ENCODE results near the gene TCERG1L.

Gene TCERG1L

DNA sequence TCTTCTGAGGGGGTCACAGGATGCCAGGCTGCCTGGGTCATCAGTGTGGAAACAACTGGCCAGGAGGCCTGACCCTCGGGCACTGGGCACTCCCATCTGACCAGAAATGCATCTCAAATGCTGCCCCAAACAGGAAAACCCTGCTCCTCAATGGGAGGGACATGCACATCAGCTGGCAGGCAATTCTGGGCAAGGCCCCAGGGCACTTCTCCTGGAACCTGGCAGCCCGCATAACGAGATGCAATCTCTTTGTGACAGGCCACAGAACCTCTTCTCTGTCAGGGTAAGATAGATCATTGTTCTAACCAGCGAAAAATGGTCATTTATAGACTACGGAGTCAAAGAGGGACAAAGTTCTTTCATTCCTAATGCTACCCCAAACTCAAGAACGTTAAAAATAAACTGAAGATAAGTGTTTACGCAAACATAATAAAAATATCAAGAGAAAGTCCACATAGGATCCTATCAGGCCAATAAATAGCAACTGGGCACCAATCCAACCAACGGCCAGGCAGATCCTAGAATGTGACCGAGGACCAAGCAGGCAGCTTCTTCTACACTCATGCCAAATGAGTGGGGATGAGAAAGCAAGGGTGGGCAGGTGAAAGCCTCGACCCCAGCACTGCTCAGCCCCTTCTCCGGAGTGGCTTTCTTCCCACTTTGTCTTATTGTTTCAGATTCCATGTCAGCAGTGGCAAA, 212.3 kb downstream of the TCERG1L start:
- DNase-seq (ENCODE audit: low read depth) = no peak

GRCh38 chr10:131098416-131098952, 213.0 kb downstream of the TCERG1L start:
- no peak for DNase-seq (ENCODE audit: low read depth)

GRCh38 chr10:131096031-131096430, 215.5 kb downstream of the TCERG1L start:
- no peak for DNase-seq (ENCODE audit: low read depth)

GRCh38 chr10:131095313-131095580, 216.3 kb downstream of the TCERG1L start:
- DNase-seq (ENCODE audit: low read depth) = no peak

DNA sequence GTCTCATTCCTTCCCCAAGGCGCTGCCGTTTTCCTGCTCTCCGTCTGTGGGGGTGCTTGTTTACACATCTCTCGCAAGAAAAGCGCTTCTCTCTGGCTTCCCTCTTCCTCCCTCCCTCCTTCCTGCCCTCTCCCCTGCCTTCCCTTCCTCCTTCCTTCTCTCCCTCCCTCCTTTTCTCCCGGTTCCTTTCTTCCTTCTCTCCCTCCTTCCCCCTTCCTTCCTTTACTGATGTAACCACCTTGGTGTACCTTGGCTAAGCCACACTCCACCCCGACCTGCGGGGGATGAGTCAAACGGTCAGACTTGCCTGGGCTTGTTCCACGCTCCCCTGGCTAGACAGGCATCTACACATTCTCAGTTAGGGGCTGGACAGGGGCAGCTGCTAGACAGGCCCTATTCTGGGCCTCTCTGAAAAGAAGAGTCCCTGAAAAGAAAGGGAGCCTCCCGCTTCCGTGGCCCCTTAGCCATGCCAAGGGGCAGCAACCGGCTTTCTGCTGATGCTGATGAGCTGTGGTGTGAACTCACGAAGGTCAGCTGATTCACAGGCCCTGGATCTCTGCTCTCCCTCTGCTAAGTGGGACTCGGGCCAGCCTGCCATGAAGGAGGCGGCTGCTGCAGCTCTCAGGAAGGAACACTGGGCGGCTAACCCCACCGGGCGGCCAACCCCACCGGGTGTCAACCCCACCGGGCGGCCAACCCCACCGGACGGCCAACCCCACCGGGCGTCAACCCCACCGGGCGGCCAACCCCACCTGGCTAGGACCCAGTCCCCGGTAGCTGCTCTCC, 216.8 kb downstream of the TCERG1L start:
- no peak for DNase-seq (ENCODE audit: low read depth)

DNA sequence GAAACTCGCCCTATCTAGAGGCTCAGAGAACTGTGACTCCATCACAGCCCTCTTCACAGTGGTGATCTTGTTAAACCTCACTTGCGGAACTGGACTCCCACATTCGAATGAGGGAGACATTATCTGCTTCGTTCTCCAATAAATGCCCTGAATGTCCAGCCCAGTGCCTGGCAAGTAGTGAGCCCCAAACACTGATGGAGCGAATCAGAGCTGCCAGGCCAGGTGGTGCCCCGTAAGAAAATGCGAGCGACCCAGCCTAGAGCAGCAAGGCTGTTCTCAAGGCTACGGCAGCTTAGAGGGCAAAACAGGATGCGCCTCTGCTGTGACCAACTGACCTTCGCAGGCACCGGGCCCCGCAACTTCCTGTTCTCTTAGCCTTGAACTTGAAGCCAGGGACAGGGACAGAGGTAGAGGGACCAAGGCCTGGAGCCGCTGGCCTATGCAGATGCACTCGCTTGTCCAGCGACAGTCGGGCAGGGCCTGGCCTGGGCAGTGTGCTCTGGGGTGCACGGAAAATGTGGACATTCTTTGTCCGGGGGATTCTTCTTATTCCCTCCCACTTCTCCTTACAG, 217.6 kb downstream of the TCERG1L start:
- DNase-seq (ENCODE audit: low read depth) = no peak

DNA sequence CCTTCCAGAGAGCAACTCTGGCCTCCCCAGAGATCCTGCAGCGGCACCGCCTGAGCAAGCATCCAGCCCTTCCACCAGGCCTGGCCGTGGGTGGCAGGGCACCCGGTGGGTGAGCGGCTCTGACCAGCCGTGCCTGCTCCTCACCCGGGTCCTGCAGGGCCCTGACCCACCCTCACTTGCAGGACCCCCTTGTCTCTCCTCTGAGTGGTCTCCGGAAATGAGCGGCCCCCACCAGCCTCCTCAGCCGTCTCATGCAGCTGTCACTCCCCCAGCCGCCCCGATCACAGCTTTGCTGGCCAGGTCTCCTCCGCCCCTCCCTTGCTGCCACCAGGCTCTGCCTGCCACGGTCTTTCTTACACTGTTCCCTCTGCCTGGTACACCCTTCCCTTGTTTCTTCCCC, 218.2 kb downstream of the TCERG1L start:
- no peak for DNase-seq (ENCODE audit: low read depth)

- DNase-seq (ENCODE audit: low read depth) = no peak
Observed at GRCh38 chr10:131092876-131093275, 218.6 kb downstream of the TCERG1L start.

- DNase-seq (ENCODE audit: low read depth) = no peak
Observed at GRCh38 chr10:131092386-131092785, 219.1 kb downstream of the TCERG1L start.

GRCh38 chr10:131091682-131092081, 219.8 kb downstream of the TCERG1L start:
- DNase-seq (ENCODE audit: low read depth) = no peak

DNA sequence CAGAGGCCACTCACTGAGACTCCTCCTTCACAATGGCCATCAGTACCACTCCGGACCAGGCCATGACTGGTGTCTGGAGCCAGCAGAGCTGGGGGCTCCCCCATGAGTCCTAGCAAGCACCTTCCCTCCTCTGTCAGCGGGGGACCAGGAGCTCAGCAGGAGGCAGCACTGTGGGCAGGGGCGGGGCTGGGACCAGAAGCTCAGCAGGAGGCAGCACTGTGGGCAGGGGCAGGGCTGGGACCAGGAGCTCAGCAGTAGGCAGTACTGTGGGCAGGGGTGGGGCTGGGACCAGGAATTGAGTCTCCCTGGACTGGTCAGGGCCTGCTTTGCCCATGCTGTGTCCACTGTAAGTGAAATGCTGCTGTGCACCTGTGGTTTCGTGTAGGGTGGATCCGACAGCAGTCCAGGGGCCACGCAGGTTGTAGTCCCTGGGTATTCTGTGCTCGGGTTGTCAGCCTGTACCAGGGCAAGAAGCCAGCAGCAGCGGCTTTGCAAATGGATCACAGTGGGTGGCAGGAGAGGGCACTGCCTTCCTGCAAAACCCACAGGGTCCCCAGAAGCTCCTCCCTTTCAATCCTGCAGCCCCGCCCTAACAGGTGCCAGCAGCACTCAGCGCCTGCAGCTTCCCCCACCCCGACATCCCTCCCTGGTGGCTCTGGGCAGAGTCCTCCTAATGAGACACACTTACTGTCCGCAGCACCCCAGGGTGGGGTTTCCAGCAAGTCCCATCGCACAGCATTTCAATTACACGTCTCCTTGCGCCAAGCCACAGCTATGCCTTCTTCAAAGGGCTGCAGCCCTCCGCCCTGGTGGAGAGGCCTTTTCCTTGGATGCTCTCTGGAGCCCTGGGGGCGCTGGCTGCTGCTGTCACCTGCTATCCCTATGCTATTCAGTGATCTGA, 220.5 kb downstream of the TCERG1L start:
- DNase-seq (ENCODE audit: low read depth) = no peak

DNA sequence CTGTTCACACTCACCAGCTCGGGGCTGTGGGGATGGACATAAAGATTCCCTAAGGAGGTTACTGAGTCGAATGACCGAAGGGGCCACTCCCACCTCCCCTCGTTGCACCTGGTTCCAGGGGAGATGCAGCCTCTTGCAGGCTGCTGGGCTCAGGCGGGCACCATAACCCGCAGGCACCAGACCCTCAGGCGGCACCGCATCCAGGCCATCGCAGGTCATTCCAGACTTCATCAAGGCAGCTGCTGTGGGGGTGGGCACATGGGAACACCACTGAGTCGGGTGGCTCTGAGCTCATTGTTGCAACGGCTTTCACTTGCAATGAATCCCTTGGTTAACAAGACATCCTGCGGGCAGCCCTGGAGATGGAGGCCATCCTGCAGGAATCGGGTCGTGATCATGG, 221.7 kb downstream of the TCERG1L start:
- no peak for DNase-seq (ENCODE audit: low read depth)

DNA sequence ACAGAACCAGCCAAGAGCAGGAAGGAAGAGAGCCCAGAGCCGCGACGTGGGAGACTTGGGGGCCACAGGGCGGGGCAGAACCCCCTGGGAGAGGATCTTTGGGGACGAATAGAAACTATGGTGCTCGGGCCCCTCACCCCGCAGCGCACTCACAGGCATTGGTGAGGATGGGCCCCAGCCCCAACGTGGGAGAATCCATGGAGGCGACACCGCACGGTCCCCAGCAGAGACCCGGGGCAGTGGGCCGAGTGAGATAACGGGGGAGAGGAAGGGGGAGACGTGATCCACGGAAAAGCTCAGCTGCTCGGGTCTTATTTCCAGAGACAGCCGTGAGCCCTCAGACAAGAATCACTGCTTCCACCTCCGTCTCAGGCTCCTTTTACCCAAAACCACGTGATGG, 222.4 kb downstream of the TCERG1L start:
- no peak for DNase-seq (ENCODE audit: low read depth)

DNA sequence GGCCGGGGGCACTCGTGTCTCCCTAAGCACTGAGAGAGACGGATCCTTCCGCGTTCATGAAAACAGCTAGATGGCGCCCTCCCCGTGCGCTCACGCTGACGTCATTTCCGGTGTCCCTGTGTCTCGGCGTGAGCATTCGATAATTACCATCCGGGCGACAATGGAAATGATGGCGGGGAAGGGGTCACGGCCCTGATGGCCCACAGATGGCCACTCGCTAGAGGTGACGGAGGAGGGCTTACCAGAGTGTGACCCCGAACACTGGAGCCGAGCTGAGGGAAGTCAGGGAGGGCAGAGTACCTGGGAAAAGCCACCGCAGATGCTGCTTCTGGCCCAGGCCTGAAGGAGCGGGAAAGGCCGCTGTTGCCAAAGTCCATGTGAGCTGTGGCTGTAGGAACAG, 222.9 kb downstream of the TCERG1L start:
- DNase-seq (ENCODE audit: low read depth) = no peak

- no peak for DNase-seq (ENCODE audit: low read depth)
Observed at GRCh38 chr10:131087464-131088215, 223.9 kb downstream of the TCERG1L start.

GRCh38 chr10:131086511-131086910, 225.0 kb downstream of the TCERG1L start:
- no peak for DNase-seq (ENCODE audit: low read depth)

DNA sequence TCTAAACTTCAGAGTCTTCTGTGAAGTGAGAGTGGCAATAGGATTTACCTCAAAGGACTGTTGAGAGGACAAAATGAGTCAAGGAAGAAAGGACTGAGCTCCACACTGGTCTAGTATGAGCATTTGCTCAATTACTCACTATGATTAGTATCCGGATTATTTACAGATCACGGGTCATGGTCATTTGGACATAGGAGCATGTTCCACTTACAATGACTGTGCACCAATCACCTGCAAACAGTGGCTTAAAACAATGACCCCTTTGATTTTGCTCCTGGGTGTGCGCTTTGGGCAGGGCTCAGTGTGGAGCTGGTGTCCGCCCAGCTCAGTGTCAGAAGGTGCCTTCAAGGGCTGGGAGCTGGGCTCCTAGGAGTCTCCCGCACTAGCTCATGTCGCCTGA, 225.4 kb downstream of the TCERG1L start:
- DNase-seq (ENCODE audit: low read depth) = no peak

GRCh38 chr10:131085091-131085860, 226.2 kb downstream of the TCERG1L start:
- DNase-seq (ENCODE audit: low read depth) = no peak

- DNase-seq (ENCODE audit: low read depth) = no peak
Observed at GRCh38 chr10:131084791-131085090, 226.8 kb downstream of the TCERG1L start.

DNA sequence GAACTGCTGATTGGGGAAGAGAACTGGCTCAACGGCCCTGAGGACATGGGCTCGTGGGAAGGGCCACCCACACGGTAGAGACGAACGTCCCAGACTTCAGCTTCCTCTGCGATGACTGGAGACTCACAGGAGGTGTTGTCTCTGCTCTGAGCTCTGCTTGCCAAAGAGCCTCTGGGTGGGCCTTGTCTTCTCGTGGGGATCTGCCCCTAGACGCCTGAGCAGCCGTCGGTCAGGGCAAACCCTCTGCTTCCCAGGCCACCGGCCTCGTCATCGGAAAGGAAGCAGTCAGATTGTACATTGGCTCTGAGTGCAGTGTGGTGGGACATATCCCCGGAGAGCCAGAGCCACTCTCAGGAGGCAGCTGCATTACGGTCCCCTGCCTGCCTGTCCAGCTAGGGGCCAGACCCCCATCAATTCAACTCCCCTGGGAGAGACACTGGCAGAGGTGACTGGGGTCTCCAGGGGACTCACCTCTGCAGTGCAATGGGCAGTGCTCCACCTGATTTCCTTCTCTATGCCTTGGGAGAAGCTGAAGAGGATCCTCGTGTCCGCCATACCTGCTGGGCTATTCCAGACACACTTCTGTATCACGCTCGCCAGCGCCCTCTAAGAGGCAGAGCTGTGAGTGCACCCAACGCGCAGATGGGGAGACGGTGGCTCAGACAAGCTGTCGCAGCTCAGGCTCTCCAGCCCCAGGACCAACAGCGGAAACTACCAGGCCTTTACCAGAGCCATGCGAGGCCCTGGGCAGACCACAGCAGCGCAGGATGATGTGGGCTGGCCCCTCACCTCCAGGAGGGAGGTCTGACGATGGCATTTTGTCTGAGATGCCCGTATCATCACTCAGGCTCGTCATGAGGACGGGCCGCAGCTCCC, 227.4 kb downstream of the TCERG1L start:
- no peak for DNase-seq (ENCODE audit: low read depth)

Data from activated gamma-delta T cell treated with anti-CD3 and anti-CD28 coated beads, Interleukin-2, amount 50 U/mL, for 16 hours (primary cell).